ENCODE data around the gene NECAB2.

Gene NECAB2

GRCh38 chr16:84029297-84030047, 61.4 kb downstream of the NECAB2 start:
- no peak for DNase-seq

DNA sequence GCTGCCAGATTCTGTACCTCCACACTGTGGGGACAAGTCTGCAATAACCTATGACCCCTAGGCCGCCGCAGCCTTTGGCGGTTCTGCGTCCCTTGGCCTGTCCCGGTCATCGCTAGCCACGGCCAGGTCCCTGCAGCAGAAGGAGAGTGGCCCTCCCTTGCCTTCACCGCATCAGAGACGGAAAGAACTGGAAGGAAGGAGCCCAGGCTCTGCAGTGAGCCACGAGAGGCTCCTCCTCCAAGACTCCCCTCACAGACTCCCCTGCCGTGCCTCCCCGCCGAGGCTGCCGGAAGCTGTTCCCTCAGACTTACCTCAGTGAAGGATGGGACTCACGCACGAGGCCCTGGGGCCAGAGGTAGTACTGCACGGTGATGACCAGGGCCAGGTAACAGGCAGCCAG, 63.5 kb downstream of the NECAB2 start:
- DNase-seq, result no peak

- DNase-seq, result no peak
These were observed 64.6 kb downstream of the NECAB2 start for GRCh38 chr16:84032458-84033178.

GRCh38 chr16:84033251-84034195, 65.5 kb downstream of the NECAB2 start:
- DNase-seq, result no peak

GRCh38 chr16:84034516-84034915, 66.5 kb downstream of the NECAB2 start:
- no peak for DNase-seq

DNA sequence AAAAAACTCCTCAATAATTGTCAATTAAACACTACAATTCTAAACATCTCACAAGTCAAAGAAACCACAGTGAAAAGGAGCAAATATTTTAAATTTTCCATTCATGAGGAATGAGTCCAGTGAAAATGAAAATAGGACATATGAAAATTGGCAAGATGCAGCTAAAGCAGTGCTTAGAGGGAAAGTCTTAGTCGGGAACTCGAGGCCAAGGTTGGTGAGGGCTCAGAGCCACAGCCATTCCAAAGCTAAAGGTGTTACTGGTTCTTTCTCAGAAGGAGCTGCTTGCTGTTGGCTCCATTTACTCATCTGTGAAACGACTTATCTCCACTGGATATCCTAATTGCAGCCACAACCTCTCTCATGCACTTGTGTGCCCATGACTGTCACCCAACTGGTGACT, 68.1 kb downstream of the NECAB2 start:
- DNase-seq, result no peak

GRCh38 chr16:84036982-84037425, 69.0 kb downstream of the NECAB2 start:
- no peak for DNase-seq

- no peak for DNase-seq
These were observed 70.4 kb downstream of the NECAB2 start for GRCh38 chr16:84038469-84038868.

DNA sequence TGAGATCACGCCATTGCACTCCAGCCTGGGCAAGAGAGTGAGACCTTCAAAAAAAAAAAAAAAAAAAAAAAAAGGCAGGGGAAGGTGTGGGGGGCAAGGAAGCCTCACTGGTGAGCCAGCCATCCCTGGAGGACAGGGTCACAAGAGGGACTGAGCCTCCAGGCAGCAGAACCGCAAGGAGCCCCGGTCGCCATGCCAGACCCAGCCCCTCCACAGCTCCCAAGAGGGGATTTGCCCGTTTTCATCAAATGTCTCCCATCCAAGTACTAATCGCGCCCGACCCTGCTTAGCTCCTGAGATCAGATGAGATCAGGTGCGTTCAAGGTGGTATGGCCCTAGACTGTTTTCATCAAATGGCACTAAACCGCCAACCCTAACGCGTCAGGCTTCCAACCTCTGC, 71.7 kb downstream of the NECAB2 start:
- no peak for DNase-seq

DNA sequence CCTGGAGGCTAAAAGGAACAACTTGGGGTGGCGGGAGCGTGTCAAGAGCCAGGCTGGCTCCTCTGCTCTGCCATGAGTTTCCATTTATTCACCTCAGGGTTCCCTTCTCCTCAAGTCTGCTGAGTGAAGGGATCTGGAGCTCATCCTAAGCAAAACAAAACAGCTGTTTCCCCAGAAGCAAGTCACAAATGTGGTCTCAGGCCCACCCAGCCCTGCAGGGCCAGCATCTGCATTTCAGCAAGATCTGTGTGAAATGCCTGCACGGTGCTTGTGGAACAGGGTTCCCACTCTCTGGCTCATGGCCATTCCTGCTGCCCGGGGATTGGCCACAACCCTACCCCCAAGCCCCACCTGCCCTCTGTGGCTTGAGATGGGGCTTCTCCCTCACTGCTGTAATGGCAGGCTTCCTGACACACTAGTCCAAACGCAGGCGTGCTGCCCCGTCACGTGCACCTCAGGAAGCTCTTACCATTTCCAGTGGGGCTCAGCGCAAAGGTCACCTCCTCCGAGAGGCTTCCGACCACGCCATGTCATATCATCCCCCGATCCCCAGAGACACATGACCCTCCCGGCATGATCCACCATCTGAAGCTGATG, 72.3 kb downstream of the NECAB2 start:
- no peak for DNase-seq

DNA sequence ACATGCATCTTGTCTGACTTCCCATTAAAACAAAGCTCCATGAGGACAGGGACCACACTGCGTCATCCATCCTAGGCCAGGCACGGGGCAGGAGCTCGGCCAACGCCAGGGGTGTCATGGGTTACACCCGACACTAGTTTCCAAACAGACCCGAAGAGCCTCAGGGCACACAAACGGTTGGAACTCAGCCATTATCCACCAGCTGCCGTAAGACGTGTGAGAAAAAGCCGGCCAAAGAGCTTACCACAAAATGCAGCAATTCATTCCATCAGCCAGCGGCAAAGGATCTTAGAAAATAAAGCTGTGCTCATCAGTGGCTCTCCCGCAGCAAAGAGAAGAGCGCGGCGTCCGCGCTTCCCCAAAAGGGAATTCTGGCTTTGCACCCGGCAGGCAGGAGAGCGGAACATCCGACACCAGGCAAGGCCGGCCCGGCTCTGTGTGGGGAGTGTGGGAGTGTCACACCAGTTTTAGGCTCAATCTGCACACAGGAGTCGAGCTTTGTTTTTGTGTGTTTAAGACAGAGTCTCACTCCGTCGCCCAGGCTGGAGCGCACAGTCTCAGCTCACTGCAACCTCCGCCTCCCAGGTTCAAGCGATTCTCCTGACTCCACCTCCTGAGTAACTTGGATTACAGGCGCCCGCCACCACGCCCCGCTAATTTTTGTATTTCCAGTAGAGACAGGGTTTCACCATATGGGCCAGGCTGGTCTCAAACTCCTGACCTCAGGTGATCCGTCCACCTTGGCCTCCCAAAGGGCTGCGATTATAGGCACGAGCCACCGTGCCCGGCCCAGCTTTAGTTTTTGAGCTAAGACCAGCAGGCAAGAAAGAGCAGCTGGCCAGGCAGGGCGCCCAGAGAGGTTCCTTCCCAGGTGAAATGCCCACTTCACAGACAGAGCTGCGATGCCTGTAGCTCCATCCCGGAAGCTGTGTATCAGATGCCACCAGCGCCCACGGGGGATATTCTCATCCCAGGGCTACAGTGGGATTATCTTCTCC, 73.1 kb downstream of the NECAB2 start:
- no peak for DNase-seq

DNA sequence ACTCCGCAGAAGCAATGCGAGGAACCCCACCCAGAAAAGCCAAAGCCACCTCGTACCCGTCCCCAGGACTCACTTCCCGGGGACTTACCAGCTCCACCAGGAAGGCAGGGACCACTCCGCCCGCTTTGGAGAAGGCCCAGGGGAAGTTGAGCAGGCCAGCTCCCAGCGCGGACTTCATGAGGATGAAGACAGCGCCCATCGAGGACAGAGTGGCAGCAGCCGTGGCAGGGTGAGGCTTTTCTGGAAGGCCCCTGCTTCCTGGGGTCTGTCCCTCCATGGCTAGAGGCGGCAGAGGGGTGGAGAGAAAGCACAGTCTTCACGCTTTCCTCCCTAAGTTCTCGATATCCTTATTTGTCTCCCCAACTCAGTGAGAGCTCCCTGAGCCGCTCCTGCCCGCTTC, 73.8 kb downstream of the NECAB2 start:
- no peak for DNase-seq

DNA sequence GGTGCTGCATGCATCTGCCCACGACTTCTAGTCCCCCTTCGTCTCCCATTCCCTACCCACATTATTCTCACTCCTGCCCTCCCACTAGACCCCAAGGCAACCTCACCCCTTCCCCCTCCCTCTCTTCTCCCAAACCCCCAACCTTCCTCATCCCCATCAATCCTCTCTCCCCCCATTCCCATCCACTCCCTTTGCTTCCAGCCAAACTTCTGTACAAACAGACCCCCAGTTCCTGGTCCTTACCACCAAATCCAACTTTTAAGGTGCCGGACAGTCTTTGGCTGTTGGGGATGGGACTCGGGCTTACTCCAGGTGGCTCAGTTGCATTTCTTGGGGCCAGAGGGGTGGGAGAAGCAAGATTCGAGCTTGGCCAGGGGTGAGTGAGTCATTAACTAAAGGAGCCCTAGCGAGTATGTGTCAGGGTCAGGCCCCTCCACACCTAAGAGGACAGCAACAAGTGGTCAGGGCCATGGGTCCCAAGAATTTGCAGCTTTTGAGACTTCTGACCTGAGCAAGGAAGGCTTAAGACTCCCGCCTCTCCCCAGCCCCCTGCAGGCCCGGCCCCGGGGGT, 74.3 kb downstream of the NECAB2 start, which contains the start of gene SLC38A8:
Gene SLC38A8 (minus strand): TSS at position 488 of the 571 bp plus-strand sequence. CDS start 638 bp downstream, outside the sequence.
- no peak for DNase-seq

- no peak for DNase-seq
These were observed 74.9 kb downstream of the NECAB2 start for GRCh38 chr16:84042879-84043485.

GRCh38 chr16:84043486-84044117, 75.6 kb downstream of the NECAB2 start:
- DNase-seq, result no peak

GRCh38 chr16:84044118-84044488, 76.1 kb downstream of the NECAB2 start:
- DNase-seq, result no peak

DNA sequence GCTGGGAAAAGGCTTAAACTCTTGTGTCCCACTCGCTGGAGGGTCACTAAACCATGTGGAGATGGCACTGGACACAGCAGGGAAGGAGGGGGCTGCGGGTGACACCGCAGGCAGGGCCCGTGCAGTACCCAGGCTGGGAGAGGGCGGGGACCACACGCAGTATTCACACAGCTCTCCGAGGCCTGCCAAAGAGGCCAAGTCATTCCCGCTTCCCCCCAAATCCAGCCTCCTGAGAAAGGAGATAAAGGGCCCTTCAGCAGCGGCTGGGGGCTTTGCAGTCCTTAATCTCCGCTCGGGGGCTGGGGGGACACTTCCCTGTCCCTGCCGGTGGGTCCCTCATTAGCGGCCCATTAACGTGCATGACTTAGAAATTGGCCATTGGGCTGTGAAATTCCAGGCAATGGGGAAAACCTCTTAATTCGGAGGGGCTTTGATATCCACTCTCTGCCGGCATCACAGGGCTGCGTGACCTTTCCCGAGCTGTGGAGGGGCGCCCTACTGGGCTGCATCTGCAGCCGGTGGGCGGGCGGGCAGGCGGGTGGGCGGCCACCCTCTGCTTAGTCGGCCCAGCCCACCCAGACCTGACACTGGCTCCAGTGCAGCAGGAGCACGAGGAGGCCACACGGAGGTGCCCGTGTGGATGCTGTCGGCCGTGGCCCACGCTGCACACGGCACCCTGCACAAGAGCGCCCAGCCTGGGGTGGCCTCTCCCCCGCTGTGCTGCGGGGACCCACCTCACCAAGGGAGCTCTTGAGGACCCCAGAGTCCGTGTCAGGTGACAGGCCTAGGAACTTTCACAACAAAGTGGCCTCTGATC, 77.2 kb downstream of the NECAB2 start:
- no peak for DNase-seq

DNA sequence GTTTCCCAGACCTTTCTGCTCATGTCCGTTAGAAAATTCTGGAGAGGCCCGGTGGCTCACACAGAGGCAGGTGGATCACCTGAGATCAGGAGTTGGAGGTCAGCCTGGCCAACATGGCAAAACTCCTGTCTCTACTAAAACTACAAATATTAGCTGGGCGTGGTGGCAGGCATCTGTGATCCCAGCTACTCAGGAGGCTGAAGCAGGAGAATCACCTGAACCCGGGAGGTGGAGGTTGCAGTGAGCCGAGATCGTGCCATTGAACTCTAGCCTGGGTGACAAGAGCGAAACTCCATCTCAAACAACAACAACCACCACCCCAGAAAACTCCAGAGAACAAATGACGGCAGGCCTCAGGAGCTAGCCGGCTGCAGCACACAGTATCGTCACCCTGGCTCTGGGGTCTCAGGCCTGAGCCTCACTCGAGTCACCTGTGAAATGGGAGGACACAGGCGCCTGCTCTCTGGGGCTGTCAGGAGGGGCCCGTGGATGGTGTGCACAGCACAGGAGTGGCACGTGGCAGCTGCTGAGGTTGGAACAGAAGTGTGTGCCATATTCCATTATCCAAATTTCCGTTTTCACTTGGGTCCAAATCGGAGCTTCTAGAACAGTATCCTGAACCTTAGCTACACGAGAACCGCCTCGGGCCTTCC, 77.9 kb downstream of the NECAB2 start:
- DNase-seq, result no peak

- no peak for DNase-seq
These were observed 79.2 kb downstream of the NECAB2 start for GRCh38 chr16:84047206-84047605.
